Anterior cingulate cortex (tissue), 58 donors: ENCODE results near the gene STRN.
A peak's percentile ranks its signal among the peaks of the same experiment; 100 is the strongest.

Experiments
- DNase-seq, 58 donors: peaks; one replicate each; lab custom pipeline; 2025; lab: John Stamatoyannopoulos, UW

The STRN gene

GRCh38 chr2:36805635-36806224 lies 160.6 kb downstream of the STRN start:
- no peak for DNase-seq

- DNase-seq = no peak
Observed at GRCh38 chr2:36802952-36803351, 163.4 kb downstream of the STRN start.

GRCh38 chr2:36801088-36801487 lies 165.2 kb downstream of the STRN start:
- peak in 1 of 58 donors; percentile 13 for DNase-seq

GRCh38 chr2:36800381-36800780 lies 166.0 kb downstream of the STRN start:
- DNase-seq = peak in 42 of 58 donors; percentile 3 to 81 (median 32)

GRCh38 chr2:36798724-36799123 lies 167.6 kb downstream of the STRN start:
- no peak for DNase-seq

GRCh38 chr2:36797324-36798070 lies 168.8 kb downstream of the STRN start:
- peak in 5 of 58 donors; percentile 12 to 55 (median 16) for DNase-seq
